Activated naive CD4-positive, alpha-beta T cell treated with Interleukin-2 at 50 U/mL for 16 hours (primary cell): ENCODE data around the gene ZNF850.
A peak's percentile ranks its signal among the peaks of the same experiment; 100 is the strongest.
"Not testable (repeated sequence)": the region's sequence is repeated elsewhere in the genome, so short reads cannot be mapped to it uniquely, and the experiment has no call there.

ENCODE experiments used
- DNase-seq: peaks from one replicate; pipeline ENCODE4 v3.0.0-alpha.2; 2020

ZNF850 gene

DNA sequence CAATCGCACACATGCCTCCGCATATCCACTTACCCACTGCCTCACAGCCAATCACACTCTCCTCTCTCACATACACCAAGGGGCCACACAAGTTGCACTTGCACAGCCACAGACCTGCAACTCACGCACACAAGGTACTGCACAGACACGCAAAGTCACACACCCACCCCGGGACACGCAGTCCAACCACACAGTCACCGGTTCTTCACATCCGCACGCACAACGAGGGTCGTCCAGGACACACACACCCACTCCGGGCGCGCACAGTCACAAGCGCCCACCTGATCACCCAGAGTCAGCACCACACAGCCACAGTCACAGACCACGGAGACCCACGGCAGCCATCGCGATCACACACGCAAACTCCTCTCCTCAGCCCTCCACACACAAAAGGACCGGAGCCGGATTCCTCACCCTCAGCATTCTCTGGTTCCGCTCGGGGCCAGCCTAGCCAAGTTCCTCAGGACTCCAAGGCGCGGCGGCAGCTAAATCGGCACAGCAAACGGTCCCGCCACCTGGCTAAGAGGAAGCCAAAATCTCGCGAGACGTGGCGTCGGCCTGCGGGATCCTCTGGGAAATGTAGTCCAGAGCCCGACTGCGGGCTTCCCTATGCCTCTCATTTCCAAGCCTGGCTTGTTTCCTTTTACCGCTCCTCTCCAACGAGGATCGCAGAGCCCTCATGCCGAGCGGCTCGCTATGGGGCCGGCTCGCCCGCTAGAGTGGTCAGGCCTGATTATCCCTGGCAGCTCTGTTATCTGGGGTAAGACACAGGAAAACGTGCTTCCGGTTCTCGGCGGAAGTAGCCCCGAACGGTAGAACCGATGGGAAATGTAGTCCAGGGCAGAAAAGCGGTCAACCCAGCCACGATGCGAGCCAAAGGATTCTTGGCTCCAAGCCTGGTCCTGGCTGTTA lies at the start of gene ZNF850:
Gene ZNF850 (minus strand): TSS at position 497 of the 912 bp plus-strand sequence. CDS start 10,201 bp downstream, outside the sequence.
- DNase-seq = peak; percentile 92

- DNase-seq = no peak
Measured at GRCh38 chr19:36821758-36822157, 49.2 kb upstream of the ZNF850 start.

DNA sequence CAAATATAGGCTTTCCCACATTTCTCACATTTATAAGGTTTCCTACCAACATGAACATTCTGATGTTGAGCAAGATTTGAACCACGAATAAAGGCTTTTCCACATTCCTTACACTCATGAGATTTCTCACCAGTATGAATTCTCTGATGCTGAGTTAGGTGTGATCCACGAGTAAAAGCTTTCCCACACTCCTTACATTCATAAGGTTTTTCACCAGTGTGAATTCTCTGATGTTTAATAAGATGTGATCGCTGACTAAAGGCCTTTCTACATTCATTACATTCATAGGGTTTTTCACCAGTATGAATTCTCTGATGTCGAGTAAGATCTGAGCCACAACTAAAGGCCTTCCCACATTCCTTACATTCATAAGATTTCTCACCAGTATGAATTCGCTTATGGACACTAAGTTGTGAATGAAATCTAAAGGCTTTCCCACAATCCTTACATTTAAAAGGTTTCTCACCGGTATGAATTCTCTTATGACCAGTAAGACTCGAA lies 46.6 kb upstream of the ZNF850 start:
- DNase-seq = no peak

DNA sequence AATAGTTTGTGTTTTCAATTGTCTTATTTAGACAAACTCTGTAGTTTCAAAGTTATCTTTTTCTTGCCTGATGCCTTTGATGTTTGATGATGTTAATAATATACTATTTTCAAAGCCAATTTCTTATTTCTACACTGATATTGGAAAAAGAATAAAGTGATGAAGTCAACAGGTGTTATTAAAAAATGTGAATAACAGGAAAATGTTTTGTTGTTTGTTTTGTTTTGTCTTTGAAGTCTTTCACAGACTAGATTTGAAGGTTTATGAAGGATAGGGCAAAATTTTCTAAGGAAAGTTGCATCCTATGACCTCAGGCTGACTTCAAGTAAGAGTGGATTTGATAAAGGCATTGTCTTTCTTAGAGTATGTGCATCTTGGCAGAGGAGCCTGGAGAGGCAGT lies 34.4 kb upstream of the ZNF850 start:
- DNase-seq = no peak

DNA sequence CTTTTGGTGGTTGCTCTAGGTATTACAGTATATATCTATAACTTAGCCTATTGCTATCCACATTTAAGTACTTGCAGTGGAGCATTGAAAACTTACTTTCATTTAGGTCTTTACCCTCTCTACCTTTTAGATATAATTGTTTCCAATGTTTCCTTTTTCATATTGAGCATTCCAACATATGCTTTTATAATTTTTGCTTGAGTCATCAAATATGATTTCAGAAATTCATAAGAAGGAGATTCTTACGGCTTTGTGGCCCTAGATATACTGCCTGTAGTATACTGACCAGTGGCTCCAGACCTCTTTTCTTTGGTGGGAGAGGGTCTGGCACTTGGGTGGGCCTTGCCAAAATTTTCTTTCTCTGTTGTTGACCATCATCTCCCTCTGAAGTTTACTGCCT lies 32.8 kb upstream of the ZNF850 start:
- no peak for DNase-seq

DNA sequence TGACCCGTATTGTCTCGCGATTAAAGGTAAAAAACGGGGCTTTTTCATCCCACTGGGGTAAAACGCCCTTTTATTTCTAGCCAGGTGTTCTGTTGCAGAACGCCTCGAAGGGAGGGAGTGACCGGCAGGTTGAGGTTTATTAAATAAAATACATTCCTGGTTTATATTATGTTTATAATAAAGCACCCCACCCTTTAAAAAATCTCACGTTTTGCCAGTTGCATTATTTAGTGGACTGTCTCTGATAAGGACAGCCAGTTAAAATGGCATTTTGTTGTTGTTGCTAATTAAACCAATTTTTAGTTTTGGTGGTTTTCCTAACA lies 25.1 kb upstream of the ZNF850 start:
- DNase-seq = no peak

- no peak for DNase-seq
Measured at GRCh38 chr19:36796714-36796992, 24.0 kb upstream of the ZNF850 start.

DNA sequence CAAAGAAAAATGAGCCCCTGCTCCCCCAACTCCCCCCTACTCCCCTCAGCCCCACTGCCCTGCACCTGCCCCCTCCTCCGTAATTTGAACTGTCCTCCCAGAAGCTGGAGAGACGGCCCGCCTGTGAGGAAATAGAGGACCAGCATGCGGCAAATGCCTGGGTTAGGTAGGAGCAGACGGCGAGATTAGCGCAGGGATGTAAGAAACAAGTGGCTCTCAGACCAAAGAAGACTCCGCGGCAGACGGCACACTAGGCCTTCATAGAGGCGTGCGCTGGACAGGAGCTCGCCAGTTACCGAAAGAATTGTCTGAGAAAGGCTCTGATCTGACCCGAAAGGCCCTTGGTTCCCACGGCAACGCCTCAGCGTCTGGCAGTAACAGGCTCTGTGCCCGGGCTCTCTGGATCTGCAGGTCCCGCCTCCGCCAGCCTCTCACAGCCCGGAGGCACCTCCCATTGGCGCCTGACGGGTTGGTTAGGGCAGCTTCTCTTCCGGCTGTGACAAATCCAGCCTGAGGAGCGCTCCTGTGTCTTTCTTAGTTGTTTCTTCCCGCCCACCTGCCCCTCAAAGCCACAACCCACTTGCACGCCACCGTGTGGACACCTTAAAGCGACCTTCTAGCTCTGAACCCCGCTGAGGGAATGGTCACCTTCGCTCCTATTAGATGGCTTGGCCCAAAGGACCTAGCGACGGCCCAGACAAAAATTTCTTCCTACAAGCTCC lies 19.0 kb upstream of the ZNF850 start:
- not testable (repeated sequence) for DNase-seq

- no peak for DNase-seq
Measured at GRCh38 chr19:36775768-36776167, 3.2 kb upstream of the ZNF850 start.

DNA sequence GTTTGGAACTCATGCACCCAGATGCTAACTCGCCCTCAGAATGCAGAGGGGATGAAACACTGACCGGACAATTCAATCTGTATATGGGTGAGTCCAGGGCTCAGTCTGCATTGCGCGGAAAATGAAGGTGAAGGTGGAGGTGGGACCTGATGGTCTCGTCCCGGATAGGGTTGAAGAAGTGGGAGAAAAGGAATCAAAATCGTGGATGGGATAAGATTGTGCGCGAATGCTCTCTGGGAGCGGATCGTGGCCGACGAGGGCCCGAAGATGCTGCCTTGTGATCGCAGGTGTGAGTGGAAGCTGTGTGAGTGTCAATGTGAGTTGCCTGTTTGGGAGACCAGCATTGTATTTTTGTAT lies 594 bp upstream of the ZNF850 start:
- DNase-seq = no peak

- peak; percentile 12 for DNase-seq
Measured at GRCh38 chr19:36771261-36772231, 1.1 kb downstream of the ZNF850 start.

GRCh38 chr19:36750066-36750691 lies 22.4 kb downstream of the ZNF850 start:
- no peak for DNase-seq

GRCh38 chr19:36749613-36750012 lies 23.0 kb downstream of the ZNF850 start:
- not testable (repeated sequence) for DNase-seq

DNA sequence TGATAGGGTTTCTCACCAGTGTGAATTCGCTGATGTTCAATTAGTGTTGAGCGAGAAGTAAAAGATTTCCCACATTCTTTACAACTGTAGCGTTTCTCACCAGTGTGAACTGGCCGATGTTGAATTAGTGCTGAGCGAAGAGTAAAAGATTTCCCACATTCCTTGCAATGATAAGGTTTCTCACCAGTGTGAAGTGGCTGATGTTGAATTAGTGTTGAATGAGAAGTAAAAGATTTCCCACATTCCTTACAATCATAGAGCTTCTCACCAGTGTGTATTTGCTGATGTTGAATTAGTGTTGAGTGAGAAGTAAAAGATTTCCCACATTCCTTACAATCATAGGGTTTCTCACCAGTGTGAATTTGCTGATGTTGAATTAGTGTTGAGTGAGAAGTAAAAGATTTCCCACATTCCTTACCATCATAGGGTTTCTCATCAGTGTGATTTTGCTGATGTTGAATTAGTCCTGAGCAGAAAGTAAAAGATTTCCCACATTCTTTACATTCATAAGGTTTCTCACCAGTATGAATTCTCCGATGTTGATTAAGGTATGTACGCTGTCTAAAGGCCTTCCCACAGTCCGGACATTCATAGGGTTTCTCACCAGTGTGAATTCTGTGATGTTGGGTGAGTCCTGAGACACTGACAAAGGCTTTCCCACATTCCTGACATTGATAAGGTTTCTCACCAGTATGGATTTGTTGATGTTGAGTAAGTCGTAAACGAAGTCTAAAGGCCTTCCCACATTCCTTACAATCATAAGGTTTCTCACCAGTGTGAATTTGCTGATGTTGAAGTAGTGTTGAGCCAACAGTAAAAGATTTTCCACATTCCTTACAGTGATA lies 24.0 kb downstream of the ZNF850 start:
- no peak for DNase-seq

- no peak for DNase-seq
Measured at GRCh38 chr19:36747750-36748149, 24.9 kb downstream of the ZNF850 start.

GRCh38 chr19:36745870-36746269 lies 26.7 kb downstream of the ZNF850 start:
- DNase-seq = no peak

- not testable (repeated sequence) for DNase-seq
Measured at GRCh38 chr19:36736166-36736565, 36.4 kb downstream of the ZNF850 start.

DNA sequence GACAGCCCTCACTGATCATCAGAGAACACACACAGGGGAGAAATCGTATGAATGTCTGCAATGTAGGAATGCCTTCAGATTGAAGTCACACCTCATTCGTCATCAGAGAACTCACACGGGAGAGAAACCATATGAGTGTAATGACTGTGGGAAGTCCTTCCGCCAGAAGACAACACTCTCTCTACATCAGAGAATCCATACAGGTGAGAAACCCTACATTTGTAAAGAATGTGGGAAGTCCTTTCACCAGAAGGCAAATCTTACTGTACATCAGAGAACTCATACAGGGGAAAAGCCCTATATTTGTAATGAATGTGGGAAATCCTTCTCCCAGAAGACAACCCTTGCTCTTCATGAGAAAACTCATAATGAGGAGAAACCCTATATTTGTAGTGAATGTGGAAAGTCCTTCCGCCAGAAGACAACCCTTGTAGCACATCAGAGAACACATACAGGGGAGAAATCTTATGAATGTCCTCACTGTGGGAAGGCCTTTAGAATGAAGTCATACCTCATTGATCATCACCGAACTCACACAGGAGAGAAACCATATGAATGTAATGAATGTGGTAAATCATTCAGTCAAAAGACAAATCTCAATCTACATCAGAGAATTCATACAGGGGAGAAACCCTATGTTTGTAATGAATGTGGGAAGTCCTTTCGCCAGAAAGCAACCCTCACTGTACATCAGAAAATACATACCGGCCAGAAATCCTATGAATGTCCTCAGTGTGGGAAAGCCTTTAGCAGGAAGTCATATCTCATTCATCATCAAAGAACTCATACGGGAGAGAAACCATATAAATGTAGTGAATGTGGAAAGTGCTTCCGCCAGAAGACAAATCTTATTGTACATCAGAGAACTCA lies 52.7 kb downstream of the ZNF850 start:
- DNase-seq = no peak

DNA sequence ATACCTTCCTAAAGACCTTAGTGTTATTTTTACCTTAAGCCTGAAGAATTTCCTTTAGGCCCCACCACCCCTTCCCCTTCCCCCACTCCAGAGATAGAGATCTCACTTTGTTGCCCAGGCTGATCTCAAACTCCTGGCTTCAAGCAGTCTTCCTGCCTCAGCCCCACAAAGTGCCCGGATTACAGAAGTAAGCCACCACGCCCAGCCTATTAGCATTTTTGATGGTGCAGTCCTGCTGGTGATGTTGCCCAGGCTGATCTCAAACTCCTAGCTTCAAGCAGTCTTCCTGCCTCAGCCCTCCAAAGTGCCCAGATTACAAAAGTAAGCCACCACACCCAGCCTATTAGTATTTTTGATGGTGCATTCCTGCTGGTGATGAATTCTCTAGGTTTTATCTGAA lies 63.2 kb downstream of the ZNF850 start:
- DNase-seq = no peak

- DNase-seq = no peak
Measured at GRCh38 chr19:36707134-36707533, 65.5 kb downstream of the ZNF850 start.

- DNase-seq = no peak
Measured at GRCh38 chr19:36688058-36688457, 84.5 kb downstream of the ZNF850 start.
